Coronary artery (tissue), 2 donors: Measurements from ENCODE around the gene SPINK1.
"Not testable (repeated sequence)": the region's sequence is repeated elsewhere in the genome, so short reads cannot be mapped to it uniquely, and the experiment has no call there.

ENCODE experiments used
- DNase-seq: peaks from one replicate; pipeline ENCODE4 v3.0.0-alpha.2; 2017; ENCODE audit warnings: low spot score
- H3K27ac ChIP-seq, 2 donors: fragments of 200-600 bp; sonication (generic); one replicate each; pipeline ENCODE4 v1.5.1; 2016 to 2019
- H3K4me3 ChIP-seq: fragments of 200-600 bp; sonication (generic); 2 replicates; pipeline ENCODE4 v1.5.1; 2016; ENCODE audit warnings: mild to moderate bottlenecking, moderate library complexity
- TF ChIP-seq, protein P1 (sequence below): fragments of 200-600 bp; sonication (generic); IDR thresholded peaks from one replicate; pipeline ENCODE4 v1.5.1; 2019; ENCODE audit warnings: antibody characterized with exemption

The SPINK1 gene

DNA sequence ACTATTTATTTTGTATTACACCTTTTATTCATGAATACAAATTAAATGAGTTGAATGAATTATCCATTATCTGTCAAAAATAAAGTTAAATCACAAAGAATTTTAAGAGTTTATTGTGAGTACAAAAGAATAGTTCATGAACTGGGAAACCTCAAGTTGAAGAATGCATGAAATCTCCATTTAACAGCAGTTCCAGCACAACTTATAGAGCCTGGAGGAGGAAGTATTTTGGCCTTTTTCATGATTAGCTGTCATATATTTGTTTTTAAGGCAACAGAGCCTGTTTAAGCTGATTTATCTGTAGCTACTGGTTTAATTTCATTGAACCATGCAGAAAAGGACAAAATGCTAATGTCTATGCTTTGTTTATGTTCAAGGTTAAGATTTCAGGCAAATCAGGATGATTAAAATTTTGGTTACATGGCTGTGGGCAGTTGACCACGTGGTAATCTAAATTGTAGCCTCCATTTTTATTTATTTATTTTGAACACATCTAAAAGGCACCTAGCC lies 12.2 kb downstream of the SPINK1 start:
- Histone ChIP-seq H3K4me3 (no peak overlapping the region), H3K27ac (no peak overlapping the region)
- no peak for DNase-seq
- TF ChIP-seq, protein P1, sequence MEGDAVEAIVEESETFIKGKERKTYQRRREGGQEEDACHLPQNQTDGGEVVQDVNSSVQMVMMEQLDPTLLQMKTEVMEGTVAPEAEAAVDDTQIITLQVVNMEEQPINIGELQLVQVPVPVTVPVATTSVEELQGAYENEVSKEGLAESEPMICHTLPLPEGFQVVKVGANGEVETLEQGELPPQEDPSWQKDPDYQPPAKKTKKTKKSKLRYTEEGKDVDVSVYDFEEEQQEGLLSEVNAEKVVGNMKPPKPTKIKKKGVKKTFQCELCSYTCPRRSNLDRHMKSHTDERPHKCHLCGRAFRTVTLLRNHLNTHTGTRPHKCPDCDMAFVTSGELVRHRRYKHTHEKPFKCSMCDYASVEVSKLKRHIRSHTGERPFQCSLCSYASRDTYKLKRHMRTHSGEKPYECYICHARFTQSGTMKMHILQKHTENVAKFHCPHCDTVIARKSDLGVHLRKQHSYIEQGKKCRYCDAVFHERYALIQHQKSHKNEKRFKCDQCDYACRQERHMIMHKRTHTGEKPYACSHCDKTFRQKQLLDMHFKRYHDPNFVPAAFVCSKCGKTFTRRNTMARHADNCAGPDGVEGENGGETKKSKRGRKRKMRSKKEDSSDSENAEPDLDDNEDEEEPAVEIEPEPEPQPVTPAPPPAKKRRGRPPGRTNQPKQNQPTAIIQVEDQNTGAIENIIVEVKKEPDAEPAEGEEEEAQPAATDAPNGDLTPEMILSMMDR, result no peak

DNA sequence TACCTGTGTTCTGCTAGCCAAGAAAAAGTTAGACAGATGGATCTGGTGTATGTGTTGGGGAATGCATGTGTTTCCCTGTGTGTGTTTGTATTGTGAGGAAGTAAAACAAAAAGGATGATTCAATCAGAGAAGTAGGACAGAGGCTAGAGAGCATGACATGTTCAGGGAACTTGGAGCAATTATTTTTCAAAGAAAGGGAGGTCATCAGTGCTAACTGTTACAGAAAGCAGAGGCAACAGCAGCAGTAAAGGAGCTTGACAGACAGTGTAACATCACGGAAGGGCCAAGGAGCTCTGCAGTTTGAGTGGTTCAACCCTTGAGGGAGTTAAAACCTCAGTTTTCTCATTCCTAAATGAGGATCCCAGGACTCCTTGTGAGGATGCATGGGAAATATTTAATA lies 13.2 kb downstream of the SPINK1 start:
- TF ChIP-seq, protein P1, result no peak
- H3K4me3 ChIP-seq, result no peak overlapping the region
- DNase-seq, result no peak
- no peak overlapping the region for H3K27ac ChIP-seq

DNA sequence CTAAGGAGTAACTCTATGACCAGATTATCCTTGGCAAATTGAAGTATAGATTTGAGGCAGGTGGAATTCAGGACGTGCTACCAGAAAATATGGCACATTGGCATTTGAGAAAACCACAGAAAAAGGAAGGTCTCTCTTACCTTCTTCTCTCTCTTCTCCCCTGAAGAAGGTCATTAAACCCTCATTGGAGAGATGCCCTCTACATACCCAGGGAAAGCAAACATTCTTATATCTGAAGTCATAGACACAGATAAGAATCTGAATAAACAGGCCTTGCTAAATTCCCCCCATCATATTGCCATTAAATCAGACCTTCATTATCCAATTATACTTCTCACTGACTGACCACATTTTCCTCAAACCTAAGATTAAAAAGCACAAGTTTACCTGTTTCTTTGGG lies 17.8 kb downstream of the SPINK1 start:
- Histone ChIP-seq H3K27ac (no peak overlapping the region), H3K4me3 (no peak overlapping the region)
- DNase-seq, result no peak
- TF ChIP-seq, protein P1, result no peak

DNA sequence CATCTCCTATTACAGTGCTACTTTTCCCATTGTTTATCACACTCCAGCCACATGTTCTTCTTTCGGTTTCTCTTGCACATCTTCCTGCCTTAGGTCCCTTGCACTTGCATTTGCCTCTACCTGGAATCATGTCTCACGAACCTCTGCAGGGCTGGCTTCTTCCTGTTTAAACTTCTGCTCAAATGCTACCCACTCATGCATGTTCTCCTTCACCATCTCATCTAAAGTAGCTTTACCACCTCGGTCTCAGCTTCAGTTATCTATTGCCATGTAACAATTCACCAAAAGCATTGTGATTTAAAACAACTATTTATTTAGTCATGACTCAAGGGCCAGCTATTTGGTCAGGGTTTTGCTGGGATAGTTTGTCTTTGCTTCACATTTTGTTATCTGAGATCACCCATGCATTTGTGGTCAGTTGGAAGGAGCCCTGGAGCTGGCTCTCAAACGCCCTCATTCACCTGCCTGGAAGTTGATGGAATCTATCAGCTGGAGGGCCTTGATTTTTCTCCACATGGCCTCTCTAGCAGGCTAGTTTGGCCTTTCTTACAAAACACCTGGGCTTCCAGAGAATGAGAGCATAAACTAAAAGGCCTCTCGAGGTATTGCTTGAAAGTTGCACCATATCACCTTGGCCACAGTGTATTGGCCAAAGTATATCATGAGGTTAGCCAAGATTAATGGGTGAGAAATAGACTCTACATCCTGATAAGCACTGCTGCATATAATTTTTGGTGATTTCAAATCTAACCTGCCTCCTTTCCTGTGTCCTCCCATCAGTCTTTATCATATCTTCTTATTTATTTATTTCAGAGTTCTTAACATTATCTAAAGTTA lies 21.4 kb downstream of the SPINK1 start:
- DNase-seq, result no peak

DNA sequence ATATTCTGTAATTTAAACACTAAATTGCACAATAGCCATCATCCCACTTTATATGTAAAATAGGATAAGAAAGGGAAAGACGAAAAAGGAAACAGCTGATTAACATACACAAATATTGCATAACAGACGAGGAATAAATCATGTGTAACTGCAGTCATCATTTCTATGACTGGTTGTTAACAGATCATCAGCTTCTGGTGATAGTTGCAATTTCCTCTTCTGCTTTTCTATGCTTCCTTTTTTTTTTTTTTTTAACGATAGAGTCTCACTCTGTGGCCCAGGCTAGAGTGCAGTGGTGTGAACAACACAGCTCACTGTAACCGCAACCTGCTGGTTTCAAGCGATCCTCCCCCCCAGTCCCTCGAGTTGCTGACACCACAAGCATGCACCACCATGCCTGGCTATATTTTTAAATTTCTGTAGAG lies 26.4 kb downstream of the SPINK1 start:
- no peak overlapping the region for H3K27ac ChIP-seq
- no peak for DNase-seq

More for the DNA sequence above, 21.4 kb downstream of the SPINK1 start:
- Histone ChIP-seq H3K27ac (no peak overlapping the region), H3K4me3 (no peak overlapping the region)
- TF ChIP-seq, protein P1, result no peak

DNA sequence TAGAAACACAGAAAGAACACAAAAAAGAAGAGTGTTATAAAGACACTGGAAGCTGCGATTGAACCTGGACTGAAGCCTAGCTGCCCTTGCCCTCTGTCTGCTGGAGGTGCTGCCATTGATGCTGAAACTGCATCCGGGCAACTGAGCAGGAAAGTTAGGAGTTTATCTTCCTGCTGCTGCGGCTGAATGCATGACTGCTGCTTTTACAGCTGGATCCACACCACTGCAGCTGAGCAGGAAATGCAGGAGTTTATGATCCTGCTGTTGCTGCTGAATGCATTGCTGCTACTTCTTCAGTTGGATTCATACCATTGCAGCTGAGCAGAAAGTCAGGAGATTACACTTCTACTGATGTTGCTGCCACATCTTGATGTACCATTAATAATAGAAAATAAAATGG lies 27.1 kb downstream of the SPINK1 start:
- no peak for DNase-seq
- TF ChIP-seq, protein P1, result no peak
- Histone ChIP-seq H3K4me3 (no peak overlapping the region), H3K27ac (no peak overlapping the region)

More for the DNA sequence above, 26.4 kb downstream of the SPINK1 start:
- TF ChIP-seq, protein P1, result no peak
- H3K4me3 ChIP-seq, result no peak overlapping the region

DNA sequence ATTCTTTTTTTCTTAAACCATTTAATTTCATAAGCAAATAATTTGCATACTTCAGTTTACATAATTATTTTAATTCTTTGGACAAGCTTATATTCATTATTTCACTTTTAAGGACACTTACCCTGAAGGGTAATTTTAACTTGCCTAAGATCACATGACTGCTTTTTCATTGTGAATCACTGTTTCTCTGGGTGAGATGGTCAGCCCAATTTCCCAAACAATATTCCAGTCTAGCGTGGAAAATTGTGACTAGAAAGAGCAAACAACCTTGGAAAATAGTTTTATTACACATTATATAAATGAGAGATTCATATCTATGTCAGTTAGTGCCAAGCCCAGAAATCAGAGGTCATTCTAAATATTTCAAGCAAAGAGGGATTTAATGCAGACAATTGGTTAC lies 27.5 kb downstream of the SPINK1 start:
- TF ChIP-seq, protein P1, result no peak
- no peak overlapping the region for H3K4me3 ChIP-seq

DNA sequence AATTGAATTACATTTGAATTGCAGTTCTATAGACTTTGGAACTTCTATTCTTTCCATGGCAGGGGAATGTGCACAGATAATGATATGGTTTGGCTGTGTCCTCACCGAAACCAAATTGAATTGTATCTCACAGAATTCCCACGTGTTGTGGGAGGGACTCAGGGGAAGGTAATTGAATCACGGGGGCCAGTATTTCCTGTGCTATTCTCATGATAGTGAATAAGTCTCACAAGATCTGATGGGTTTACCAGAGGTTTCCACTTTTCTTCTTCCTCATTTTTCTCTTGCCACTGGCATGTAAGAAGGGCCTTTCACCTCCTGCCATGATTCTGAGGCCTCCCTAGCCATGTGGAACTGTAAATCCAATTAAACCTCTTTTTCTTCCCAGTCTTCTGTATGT lies 28.3 kb downstream of the SPINK1 start:
- DNase-seq, H3K27ac ChIP-seq, H3K4me3 ChIP-seq: not testable (repeated sequence)

More for the DNA sequence above, 27.5 kb downstream of the SPINK1 start:
- no peak for DNase-seq
- no peak overlapping the region for H3K27ac ChIP-seq
